T47D (cell line): ENCODE data around the gene SORBS1.

Source experiments
- DNase-seq, 2 experiments: peaks; one replicate each; pipeline versions ENCODE4 v3.0.0 to v3.0.0-alpha.2; 2011 to 2012; ENCODE audit warnings: low read depth in 1 of 2, low spot score in 1 of 2
- JUND ChIP-seq: IDR thresholded peaks from 2 replicates; pipeline ENCODE4 v1.6.1; 2012; ENCODE audit warnings: low read depth
- in situ Hi-C: cut with HindIII; loops from 2 replicates; pipeline ENCODE4 v1.10.0; 2016; ENCODE audit warnings: low sequenced_read_pairs, low pct_unique_long_range_greater_than_20kb

The SORBS1 gene

DNA sequence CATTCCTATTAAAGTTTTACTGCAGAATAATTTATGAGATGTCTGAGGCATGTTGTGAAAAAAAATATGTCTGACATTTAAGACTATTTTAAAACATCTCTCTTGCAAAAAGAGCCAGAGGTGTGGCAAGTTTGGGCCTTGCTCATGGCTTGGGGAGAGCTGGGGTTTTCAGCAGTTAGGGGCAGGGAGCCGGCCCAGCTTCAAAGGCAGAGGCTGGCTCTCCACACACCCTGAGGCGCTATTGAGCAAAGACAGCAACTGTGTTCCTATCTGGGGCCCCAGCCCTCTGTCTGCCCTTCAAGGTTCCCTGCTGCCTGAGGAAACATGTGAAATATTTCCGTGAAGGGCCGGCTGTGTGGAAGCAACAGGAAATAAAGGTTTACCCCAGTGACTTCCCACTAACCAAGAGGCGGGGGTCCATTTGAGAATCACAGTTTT is 94.0 kb downstream of the SORBS1 start:
- TF ChIP-seq JUND, result no peak
- in situ Hi-C loops, result no loop called here
- DNase-seq, result peak in 1 of 2 experiments; percentile 48

DNA sequence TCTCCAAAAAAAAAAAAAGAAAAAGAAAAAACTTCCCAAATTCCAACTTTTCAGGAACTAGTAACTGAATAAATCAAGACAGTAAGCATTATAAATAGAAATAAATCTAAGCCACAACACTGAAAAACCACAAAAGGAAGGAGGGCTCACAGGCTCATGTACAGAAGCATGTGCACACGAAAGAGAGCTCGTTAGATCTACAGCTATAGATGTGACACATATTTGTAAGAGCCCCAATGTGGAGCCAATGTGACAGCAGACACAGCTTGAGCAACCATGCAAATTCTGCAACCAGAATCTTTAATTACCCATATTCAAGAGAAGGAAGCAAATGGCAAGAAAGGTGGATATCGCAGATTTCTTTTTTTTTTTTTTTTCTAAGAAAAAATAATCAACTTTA is 94.7 kb downstream of the SORBS1 start:
- no peak for TF ChIP-seq JUND
- in situ Hi-C loops, result no loop called here
- no peak for DNase-seq

GRCh38 chr10:95464280-95464679 is 96.9 kb downstream of the SORBS1 start:
- no peak for TF ChIP-seq JUND
- no peak for DNase-seq
- in situ Hi-C loops, result no loop called here

GRCh38 chr10:95462740-95463667 is 98.2 kb downstream of the SORBS1 start:
- TF ChIP-seq JUND, result no peak
- peak in 1 of 2 experiments; percentile 28 for DNase-seq
- in situ Hi-C loops, result no loop called here

DNA sequence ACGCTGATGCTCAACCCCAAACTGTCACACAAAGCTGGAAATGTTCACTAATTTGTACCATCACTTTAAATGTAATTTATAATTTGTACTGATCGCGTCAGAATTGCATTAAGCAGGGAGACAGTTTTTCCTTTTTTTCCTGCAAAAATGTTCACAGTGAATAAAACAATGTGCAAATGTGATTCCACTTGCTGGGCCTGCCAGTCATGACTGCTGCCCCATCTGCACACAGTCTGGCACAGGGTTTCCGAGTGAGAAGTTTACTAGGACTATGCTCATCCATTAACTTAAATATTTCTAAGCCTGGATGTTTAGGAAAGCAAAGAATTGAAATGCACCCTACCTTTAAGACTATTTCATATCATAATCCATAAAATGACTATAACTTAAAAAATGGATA is 99.6 kb downstream of the SORBS1 start:
- no peak for DNase-seq
- no peak for TF ChIP-seq JUND
- in situ Hi-C loops, result no loop called here

DNA sequence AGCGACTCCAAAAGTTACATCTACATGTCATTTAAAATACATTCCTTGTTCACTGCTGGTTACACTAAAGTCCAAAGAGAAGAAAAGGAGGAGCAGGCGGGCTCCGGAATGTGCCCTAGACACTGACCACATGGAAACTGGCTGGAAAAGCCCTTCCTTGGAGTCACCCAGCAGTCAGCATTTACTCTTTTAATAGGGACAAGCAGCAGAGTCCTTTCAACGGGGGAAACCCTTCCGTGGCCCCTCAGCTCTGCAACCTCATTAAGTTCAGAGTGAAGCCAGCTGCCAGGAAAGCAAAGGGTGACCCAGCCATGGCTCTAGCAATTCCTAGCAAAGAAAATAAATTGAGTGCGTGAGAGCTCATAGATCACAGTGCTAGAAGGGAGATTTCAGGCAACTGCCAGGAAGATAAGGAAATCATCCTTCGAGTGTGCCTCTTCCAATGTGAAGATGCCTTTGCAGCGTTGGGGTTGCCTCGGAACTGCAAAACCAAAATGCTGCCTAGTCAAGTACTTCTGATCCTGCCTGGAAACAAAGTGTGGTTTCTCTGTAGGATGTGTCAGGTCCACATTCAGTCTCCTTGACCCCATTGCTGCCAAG is 101.6 kb downstream of the SORBS1 start:
- no peak for DNase-seq
- in situ Hi-C loops, result no loop called here
- no peak for TF ChIP-seq JUND

DNA sequence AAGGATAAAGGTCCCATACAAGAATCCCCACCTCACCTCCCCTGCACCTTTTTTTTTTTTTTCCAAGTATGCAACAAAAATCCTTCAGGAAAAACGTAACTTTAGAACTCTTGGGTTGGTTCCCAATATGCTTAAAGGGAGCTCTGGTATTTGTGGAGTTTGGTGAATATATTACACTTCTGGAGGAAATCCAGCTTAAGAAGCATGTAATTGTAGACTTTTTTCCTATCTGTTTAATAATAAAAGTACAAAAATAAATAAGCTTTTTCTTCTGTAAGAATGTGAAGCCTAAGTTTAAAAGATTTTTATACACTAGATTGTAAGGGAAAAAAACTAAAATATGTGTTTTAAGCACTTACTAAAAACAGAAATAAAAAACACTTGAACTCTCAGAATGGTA is 102.3 kb downstream of the SORBS1 start:
- TF ChIP-seq JUND, result no peak
- no peak for DNase-seq
- in situ Hi-C loops, result no loop called here

DNA sequence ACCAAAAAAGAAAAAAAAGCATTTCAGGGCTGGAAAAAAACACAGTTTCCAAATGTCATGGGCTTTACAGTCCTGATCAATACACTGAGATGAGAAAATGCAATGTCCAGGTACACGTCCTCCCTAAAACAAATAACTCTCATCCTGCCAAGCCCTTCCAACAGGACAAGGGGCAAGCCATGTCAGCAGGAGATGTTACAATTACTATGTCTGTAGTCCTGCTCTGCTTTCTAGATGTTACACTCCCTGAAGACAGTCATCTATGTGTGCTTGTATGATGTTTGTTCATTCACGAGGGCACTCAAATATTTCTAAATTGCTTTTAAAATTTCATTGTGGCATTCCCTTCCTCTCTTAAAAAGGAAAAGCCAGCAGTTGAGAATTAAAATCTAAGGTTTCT is 103.2 kb downstream of the SORBS1 start:
- in situ Hi-C loops, result no loop called here

GRCh38 chr10:95457319-95457886 is 103.8 kb downstream of the SORBS1 start:
- in situ Hi-C loops, result no loop called here
- TF ChIP-seq JUND, result no peak
- no peak for DNase-seq

More for the DNA sequence above, 103.2 kb downstream of the SORBS1 start:
- TF ChIP-seq JUND, result no peak
- no peak for DNase-seq

DNA sequence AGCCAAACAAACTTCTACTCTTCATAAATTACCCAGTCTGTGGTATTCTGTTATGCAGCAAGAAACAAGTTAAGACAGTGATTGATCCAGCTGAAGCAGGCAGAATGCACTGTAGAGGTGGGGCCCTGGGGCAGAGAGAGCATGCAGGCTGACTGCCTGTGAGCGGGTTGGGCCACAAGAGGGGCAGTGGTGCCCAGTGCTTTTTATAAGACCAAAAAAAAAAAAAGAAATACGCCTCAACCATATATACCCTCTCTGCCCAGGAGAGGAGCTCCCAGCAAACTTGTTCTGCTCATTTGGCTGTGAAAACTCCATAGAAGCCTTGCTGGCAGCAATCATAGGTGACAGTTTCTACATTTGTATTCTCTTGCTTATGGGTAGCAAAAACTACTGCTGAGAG is 104.7 kb downstream of the SORBS1 start:
- TF ChIP-seq JUND, result no peak
- in situ Hi-C loops, result no loop called here
- DNase-seq, result peak in 1 of 2 experiments; percentile 20

GRCh38 chr10:95454940-95455339 is 106.2 kb downstream of the SORBS1 start:
- DNase-seq, result no peak

DNA sequence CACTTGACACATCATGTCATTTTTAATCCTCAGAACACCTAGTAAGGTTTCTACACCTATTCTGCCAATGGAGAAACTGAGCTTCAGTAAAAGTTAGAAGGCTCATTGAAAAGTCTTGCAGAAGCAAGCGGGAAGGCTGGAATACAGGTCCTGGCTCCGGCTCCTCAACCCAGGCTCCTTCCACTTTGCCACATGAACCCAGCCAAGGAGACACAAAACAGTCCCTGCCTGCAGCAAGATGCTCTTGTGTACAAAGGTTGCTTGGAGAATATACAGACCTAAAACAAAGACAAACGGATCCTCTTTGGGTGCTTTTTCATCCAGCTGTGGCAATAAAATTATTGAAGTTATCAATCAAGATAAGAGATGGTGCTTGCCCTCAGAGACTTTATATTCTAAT is 106.8 kb downstream of the SORBS1 start:
- TF ChIP-seq JUND, result no peak
- no peak for DNase-seq
- in situ Hi-C loops, result no loop called here

More at GRCh38 chr10:95454940-95455339, 106.2 kb downstream of the SORBS1 start:
- no peak for TF ChIP-seq JUND
- in situ Hi-C loops, result no loop called here
